ENCODE measurements around the gene CTNNAL1. TPM values are rescaled to one million over a fixed set of nuclear protein-coding genes. Genes with fewer than 3 reads are reported as not detected.

CTNNAL1 gene
- total and polyA plus RNA-seq, 3 donors from 2014 or later: 52.3 to 92.7 (median 86.4) TPM

- intact Hi-C loops (cut with DNase I; ENCODE audit: low total_unique reads): no loop called here
- no peak for DNase-seq
- WGBS, 2 donors: 94 to 95% methylated on average over 4 of the region's 4 CpGs
- TF ChIP-seq POLR2A (IDR thresholded peaks at IDR 0.05): no peak
- TF ChIP-seq, protein P1, sequence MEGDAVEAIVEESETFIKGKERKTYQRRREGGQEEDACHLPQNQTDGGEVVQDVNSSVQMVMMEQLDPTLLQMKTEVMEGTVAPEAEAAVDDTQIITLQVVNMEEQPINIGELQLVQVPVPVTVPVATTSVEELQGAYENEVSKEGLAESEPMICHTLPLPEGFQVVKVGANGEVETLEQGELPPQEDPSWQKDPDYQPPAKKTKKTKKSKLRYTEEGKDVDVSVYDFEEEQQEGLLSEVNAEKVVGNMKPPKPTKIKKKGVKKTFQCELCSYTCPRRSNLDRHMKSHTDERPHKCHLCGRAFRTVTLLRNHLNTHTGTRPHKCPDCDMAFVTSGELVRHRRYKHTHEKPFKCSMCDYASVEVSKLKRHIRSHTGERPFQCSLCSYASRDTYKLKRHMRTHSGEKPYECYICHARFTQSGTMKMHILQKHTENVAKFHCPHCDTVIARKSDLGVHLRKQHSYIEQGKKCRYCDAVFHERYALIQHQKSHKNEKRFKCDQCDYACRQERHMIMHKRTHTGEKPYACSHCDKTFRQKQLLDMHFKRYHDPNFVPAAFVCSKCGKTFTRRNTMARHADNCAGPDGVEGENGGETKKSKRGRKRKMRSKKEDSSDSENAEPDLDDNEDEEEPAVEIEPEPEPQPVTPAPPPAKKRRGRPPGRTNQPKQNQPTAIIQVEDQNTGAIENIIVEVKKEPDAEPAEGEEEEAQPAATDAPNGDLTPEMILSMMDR (IDR thresholded peaks at IDR 0.05): no peak
- Histone ChIP-seq H3K4me1 (no peaks in the 10 kb centered on the region), H3K9me3 (no peaks in the 10 kb centered on the region), H3K27me3 (no peaks in the 10 kb centered on the region), H3K27ac (no peak overlapping the region), H3K4me3 (no peak overlapping the region), H3K36me3 (ENCODE audit: low read depth, missing control alignments) (no peaks in the 10 kb centered on the region)
Measured at GRCh38 chr9:109030426-109030825, 17.1 kb upstream of the CTNNAL1 start.

- Histone ChIP-seq H3K36me3 (ENCODE audit: low read depth, missing control alignments) (no peaks in the 10 kb centered on the region), H3K27ac (no peak overlapping the region), H3K27me3 (no peaks in the 10 kb centered on the region), H3K4me1 (no peaks in the 10 kb centered on the region), H3K4me3 (no peak overlapping the region), H3K9me3 (no peaks in the 10 kb centered on the region)
- DNase-seq: no peak
- intact Hi-C loops (cut with DNase I; ENCODE audit: low total_unique reads): no loop called here
- WGBS, 2 donors: 94 to 95% methylated on average over 4 of the region's 4 CpGs
- TF ChIP-seq, protein P1 (IDR thresholded peaks at IDR 0.05): no peak
Measured at GRCh38 chr9:109028457-109028856, 15.2 kb upstream of the CTNNAL1 start.

GRCh38 chr9:109027176-109027575 is 13.9 kb upstream of the CTNNAL1 start:
- H3K9me3 ChIP-seq: no peaks in the 10 kb centered on the region
- H3K4me3 ChIP-seq: no peak overlapping the region
- peaks cover 6% of the 10 kb centered on the region for H3K4me1 ChIP-seq
- H3K27me3 ChIP-seq: no peaks in the 10 kb centered on the region
- DNase-seq: no peak
- 26 to 40% methylated on average over 2 of the region's 2 CpGs for WGBS, 2 donors
- no peaks in the 10 kb centered on the region for H3K36me3 ChIP-seq (ENCODE audit: low read depth, missing control alignments)
- intact Hi-C loops (cut with DNase I; ENCODE audit: low total_unique reads): no loop called here
- no peak overlapping the region for H3K27ac ChIP-seq
- TF ChIP-seq, protein P1 (IDR thresholded peaks at IDR 0.05): no peak
- TF ChIP-seq POLR2A (IDR thresholded peaks at IDR 0.05): no peak

GRCh38 chr9:109026306-109026705 is 13.0 kb upstream of the CTNNAL1 start:
- Histone ChIP-seq H3K27ac (no peak overlapping the region), H3K36me3 (ENCODE audit: low read depth, missing control alignments) (no peaks in the 10 kb centered on the region), H3K9me3 (no peaks in the 10 kb centered on the region), H3K4me1 (peaks cover 6% of the 10 kb centered on the region), H3K4me3 (no peak overlapping the region), H3K27me3 (no peaks in the 10 kb centered on the region)
- intact Hi-C loops (cut with DNase I; ENCODE audit: low total_unique reads): no loop called here
- no peak for DNase-seq
- no peak for TF ChIP-seq POLR2A (IDR thresholded peaks at IDR 0.05)
- 81 to 85% methylated on average over 7 of the region's 7 CpGs for WGBS, 2 donors

GRCh38 chr9:109022873-109023272 is 9.6 kb upstream of the CTNNAL1 start:
- no peak overlapping the region for H3K27ac ChIP-seq
- no peaks in the 10 kb centered on the region for H3K27me3 ChIP-seq
- intact Hi-C loops (cut with DNase I; ENCODE audit: low total_unique reads): no loop called here
- H3K9me3 ChIP-seq: no peaks in the 10 kb centered on the region
- no peak for DNase-seq
- no peak overlapping the region for H3K4me3 ChIP-seq
- TF ChIP-seq POLR2A (IDR thresholded peaks at IDR 0.05): no peak
- TF ChIP-seq, protein P1 (IDR thresholded peaks at IDR 0.05): no peak
- no peaks in the 10 kb centered on the region for H3K36me3 ChIP-seq (ENCODE audit: low read depth, missing control alignments)
- peaks cover 6% of the 10 kb centered on the region for H3K4me1 ChIP-seq

Data from testis (tissue), 3 donors.